H4 (cell line): ENCODE measurements around the gene MNT. TPM values are rescaled to one million over a fixed set of nuclear protein-coding genes. Genes with fewer than 3 reads are reported as not detected.

Source experiments
- DNase-seq: peaks from one replicate; pipeline ENCODE4 v3.0.0-alpha.2; 2015; ENCODE audit warnings: low spot score
- total RNA-seq: library from RNA; depleted of rRNA; stranded (reverse); fragments of >200 nt; shearing (Covaris generic); gene quantifications from 2 replicates; pipeline ENCODE4 v1.2.3, GENCODE V29; 2014

The MNT gene
- total RNA-seq, 1 experiment from 2014 or later, result 1.5 TPM

DNA sequence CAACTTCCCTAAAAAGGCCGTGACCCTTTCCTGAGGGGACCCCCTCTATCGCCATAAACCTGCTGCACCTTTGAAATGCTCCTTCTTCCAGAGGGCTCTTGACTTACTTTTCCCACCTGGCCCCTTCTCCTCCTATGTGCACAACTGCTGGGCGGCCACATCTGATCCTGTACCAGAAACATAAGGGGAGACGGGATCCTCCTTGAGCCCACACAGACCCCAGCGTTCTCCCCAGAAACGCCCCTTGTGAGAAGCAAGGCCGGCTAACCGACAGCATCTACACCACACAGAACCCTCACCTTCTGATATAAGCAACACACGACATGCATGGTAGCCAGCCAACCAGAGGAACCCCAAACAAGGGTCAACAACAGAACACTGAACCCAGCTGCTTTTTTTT is 14.2 kb upstream of the MNT start:
- DNase-seq, result no peak

DNA sequence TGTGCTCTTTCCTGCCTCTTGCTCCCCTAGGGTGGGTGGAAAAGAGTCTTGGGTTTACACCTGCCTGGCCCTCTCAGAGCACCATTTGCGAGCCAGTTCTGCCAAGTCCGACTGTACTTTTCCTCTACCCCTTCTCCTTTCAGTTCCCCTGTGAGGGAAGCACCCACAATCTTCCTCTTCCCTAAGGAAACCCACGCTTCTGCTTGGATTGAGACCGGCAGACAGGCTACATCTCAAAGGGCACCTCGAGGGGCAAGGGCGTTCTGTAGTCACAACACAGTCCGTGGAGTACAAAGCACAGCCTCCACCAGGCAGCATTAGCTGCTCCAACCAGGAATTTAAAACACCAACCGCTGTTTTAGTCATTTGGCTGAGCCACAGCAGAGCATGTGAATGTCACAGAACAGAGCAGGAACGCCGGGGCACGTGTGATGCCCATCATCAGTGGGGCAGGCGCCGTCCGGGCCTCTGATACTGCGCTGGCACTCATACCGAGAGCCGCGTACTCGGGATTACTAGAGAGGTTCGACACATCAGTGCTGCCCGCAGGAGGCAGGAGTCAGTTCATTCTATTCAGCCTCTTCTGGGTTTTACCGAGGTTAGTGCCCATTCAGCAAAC is 13.7 kb upstream of the MNT start:
- DNase-seq, result no peak

- no peak for DNase-seq
These were observed 11.7 kb upstream of the MNT start for GRCh38 chr17:2412561-2413021.

DNA sequence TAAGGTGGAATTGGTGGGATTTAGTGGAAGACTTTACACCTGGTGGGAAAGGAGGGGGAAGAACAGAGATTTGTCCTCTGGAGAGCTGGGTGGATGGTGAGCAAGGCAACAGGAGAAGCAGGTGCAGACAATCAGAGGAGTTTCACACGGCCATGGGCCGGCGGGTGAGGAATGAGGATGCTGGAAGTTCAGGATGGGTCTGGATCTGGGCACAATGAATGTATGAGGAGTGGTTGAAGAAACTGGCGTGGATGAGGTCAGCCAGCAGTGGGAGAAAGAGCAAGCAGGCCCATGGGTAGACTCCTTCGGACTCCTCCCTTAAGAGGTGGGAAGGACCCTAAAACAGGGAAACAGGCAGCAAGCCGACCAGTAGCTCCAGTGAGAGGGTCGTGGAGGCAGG is 10.1 kb upstream of the MNT start:
- DNase-seq, result no peak

GRCh38 chr17:2406903-2407790 is 6.3 kb upstream of the MNT start:
- peak; percentile 74 for DNase-seq

DNA sequence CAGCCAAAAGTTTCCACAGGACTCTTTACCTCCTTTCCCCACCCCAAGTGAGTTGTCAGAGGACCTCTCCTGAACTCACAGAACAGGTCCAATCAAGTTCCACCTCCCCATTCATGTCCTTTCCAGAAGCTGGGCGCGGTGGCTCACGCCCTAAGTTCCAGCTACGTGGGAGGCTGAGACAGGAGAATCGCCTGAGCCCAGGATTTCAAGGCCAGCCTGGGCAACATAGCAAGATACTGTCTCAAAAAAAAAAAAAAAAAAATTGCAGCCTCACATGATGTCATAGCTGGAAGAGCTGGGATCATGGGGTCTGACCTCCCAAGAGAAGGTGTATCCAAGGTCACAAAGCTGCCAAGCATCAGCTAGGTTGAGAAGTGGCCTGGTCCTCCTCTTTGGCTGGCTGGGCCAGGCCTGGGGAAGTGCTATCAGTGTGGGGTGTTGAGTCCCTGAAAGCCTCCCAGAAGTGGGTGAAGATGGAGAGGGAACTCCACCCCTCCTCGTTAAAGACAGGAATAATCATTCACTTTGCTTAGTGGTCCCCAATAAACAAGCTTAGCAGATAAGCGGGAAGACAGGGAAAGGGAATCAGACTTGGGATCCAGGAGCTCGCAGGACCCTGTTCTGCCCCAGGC is 5.5 kb upstream of the MNT start:
- no peak for DNase-seq

DNA sequence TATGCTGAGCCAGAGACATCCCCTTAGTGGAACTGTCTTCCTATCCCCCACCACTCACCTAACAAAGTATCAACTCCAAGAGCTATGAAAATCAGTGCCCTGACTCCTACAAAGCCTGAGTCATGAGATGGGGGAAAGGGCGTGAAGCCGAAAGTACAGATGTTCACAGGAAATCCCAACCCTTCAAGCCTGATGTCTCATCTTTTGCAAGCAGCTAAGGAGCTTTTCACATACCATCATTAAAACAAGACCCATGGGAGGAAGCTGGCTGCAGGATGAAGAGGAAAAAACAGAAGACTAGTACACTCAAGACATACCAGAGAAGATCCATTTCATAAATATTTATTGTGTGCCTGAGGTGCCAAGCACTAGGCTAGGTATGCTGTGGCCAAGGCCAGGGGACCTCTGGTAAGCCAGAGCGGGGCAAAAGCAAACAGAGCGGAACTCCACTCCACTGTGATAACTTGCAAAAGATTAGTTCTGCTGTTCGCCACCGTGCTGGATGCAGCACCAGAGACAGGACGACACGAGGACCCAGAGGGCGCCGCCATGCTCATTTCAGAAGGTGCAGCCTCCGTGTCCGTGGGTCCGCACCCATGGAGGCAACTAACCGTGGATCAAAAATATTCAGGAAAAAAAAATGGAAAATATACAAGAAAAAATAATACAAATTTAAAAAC is 4.5 kb upstream of the MNT start:
- DNase-seq, result peak; percentile 37

DNA sequence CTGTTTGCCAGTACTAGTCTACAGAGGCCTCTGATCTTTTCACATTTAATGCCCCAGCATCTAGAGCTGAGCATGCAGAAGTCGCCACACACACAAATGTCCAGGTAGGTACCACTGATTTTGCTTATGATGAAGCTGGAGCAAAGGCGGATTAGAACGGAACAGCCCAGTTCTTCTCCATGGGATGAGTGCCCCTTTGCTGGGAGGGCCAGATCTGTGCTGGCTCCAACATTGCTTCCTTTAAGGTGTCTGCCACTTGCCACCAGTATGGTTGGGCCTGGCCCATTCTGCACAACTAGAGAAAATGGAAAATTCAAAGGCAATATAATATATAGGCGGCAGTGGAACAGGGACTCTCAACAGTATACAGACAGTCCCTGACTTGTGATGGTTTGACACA is 2.2 kb upstream of the MNT start:
- peak; percentile 2 for DNase-seq

- DNase-seq, result peak; percentile 1
These were observed 1.7 kb upstream of the MNT start for GRCh38 chr17:2402544-2402943.

- peak; percentile 96 for DNase-seq
These were observed 764 bp upstream of the MNT start for GRCh38 chr17:2401426-2402221.

DNA sequence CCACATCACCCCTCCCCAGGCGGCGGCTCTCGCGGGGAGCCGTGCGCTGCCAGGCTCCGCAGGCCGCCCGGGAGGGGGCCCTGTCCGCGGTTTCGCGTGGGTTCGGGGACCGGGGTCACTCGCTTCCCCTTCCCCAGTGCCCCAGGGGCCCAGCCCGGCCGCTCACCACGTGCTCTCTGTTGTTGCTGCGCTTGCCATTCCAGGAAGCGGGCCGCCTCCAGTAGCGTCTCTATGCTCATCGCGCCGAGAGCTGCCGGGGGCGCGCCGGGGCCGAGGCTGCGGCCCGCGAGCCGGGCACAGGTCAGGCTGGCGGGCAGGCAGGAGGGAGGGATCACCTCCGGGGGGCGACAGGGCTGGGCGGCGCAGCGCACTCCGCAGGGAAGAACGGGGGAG is 390 bp downstream of the MNT start:
- DNase-seq, result peak; percentile 21

- peak; percentile 87 for DNase-seq
These were observed 1.0 kb downstream of the MNT start for GRCh38 chr17:2399572-2400473.

DNA sequence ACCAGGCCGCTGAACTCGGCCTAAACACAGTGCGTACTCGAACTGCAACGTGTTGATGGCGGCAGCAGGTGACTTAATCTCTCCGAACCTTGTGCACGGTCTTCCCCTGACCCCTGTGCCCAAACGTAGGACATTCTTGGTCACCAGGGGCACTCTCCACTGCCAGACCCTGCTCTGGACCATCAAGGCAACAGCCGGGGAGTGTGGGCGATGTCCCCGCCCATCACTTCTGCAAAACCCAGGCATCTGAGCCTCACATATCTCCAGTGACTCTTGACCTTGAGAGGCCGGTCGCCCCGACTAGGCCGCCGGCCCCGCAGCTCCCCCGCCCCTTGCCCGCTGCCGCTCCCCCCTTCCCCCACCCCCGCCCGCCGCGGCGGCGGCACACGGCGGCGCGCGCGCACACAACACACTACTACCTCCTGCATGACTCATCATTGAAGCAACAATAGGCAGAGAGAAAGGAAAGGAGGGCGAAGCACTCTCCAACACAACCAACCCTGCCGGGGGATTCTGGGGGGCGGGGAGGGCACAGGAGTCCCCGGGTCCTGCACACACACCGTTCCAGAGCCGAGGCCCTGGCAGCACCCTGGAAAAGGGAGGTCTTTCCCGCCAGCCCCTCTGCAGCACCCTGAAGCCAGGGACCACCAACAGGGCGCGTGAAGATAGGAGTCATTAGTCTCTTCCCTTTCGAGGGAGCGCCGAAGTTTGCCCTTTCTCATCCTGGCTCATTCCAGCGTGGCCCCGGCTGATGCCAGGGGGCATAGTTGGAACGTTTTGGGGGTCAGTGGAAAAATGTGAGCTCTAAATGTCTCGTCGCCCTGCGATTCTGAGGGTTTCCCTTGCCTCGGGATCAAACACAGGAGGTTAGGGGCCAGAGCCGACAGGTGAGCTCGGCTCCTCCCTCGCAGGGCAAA is 1.9 kb downstream of the MNT start:
- peak; percentile 76 for DNase-seq

GRCh38 chr17:2398182-2398581 is 2.7 kb downstream of the MNT start:
- no peak for DNase-seq

- no peak for DNase-seq
These were observed 3.4 kb downstream of the MNT start for GRCh38 chr17:2397247-2398171.

- DNase-seq, result peak; percentile 74
These were observed 4.2 kb downstream of the MNT start for GRCh38 chr17:2396568-2397246.

- DNase-seq, result no peak
These were observed 4.7 kb downstream of the MNT start for GRCh38 chr17:2396192-2396567.
